HG03469 (cell line): Measurements from ENCODE around the gene RCOR2.
A peak's percentile ranks its signal among the peaks of the same experiment; 100 is the strongest.
"Not testable (repeated sequence)": the region's sequence is repeated elsewhere in the genome, so short reads cannot be mapped to it uniquely, and the experiment has no call there.

Experiments used
- ATAC-seq: cut with Tn5 transposase; IDR thresholded peaks from one replicate; pipeline ENCODE4 v1.9.1; 2021; ENCODE audit warnings: mild to moderate bottlenecking, moderate library complexity, moderate number of reproducible peaks; ENCODE audit not compliant: unreplicated experiment

The RCOR2 gene

GRCh38 chr11:63879598-63880402, 37.2 kb downstream of the RCOR2 start:
- no peak for ATAC-seq

GRCh38 chr11:63877658-63878241, 39.2 kb downstream of the RCOR2 start:
- no peak for ATAC-seq

GRCh38 chr11:63876616-63877015, 40.3 kb downstream of the RCOR2 start:
- ATAC-seq, result no peak

- ATAC-seq, result no peak
These were observed 41.4 kb downstream of the RCOR2 start for GRCh38 chr11:63875506-63876065.

- ATAC-seq, result no peak
These were observed 42.5 kb downstream of the RCOR2 start for GRCh38 chr11:63874511-63874910.

GRCh38 chr11:63873311-63873710, 43.7 kb downstream of the RCOR2 start:
- no peak for ATAC-seq

GRCh38 chr11:63872800-63873197, 44.2 kb downstream of the RCOR2 start:
- ATAC-seq, result no peak

GRCh38 chr11:63871962-63872799, 44.8 kb downstream of the RCOR2 start:
- peak; percentile 72 for ATAC-seq

- no peak for ATAC-seq
These were observed 46.4 kb downstream of the RCOR2 start for GRCh38 chr11:63870351-63871140.

- no peak for ATAC-seq
These were observed 47.3 kb downstream of the RCOR2 start for GRCh38 chr11:63869683-63870082.

- no peak for ATAC-seq
These were observed 47.8 kb downstream of the RCOR2 start for GRCh38 chr11:63869171-63869591.

GRCh38 chr11:63868399-63869064, 48.4 kb downstream of the RCOR2 start:
- no peak for ATAC-seq

- ATAC-seq, result no peak
These were observed 49.5 kb downstream of the RCOR2 start for GRCh38 chr11:63867511-63867910.

GRCh38 chr11:63866211-63866610, 50.8 kb downstream of the RCOR2 start:
- ATAC-seq, result no peak

- not testable (repeated sequence) for ATAC-seq
These were observed 53.3 kb downstream of the RCOR2 start for GRCh38 chr11:63863620-63864019.

GRCh38 chr11:63862923-63863322, 54.0 kb downstream of the RCOR2 start:
- ATAC-seq, result no peak
